ENCODE measurements around the gene AXL. TPM values are rescaled to one million over a fixed set of nuclear protein-coding genes. Genes with fewer than 3 reads are reported as not detected.

The AXL gene
- total RNA-seq, 1 experiment from 2014 or later, result 107 TPM

- no peak for DNase-seq
- intact Hi-C loops (cut with micrococcal nuclease; ENCODE audit: unreplicated experiment), result no loop called here
- H3K27ac Mint-ChIP-seq (ENCODE audit: unreplicated experiment), result no peak overlapping the region
- no peaks in the 10 kb centered on the region for H3K9me3 Mint-ChIP-seq (ENCODE audit: low read depth, unreplicated experiment)
- CTCF ChIA-PET, result no interaction called here
- no peaks in the 10 kb centered on the region for H3K27me3 Mint-ChIP-seq (ENCODE audit: unreplicated experiment)
- H3K4me3 Mint-ChIP-seq (ENCODE audit: low read depth, unreplicated experiment), result no peak overlapping the region
- BruUV-seq (replicated peaks), result no TSS peak
- H3K36me3 Mint-ChIP-seq (ENCODE audit: insufficient read depth, unreplicated experiment), result peaks cover 41% of the 10 kb centered on the region
- peaks cover 7% of the 10 kb centered on the region for H3K4me1 Mint-ChIP-seq (ENCODE audit: low read depth, unreplicated experiment)
- no peak for TF ChIP-seq CTCF (IDR thresholded peaks at IDR 0.05; ENCODE audit: unreplicated experiment)
These were observed 11.2 kb downstream of the AXL start for GRCh38 chr19:41230067-41230857.

- BruUV-seq (replicated peaks), result no TSS peak
- Mint-ChIP-seq H3K27ac (ENCODE audit: unreplicated experiment) (no peak overlapping the region), H3K27me3 (ENCODE audit: unreplicated experiment) (no peaks in the 10 kb centered on the region), H3K36me3 (ENCODE audit: insufficient read depth, unreplicated experiment) (peaks cover 27% of the 10 kb centered on the region), H3K4me3 (ENCODE audit: low read depth, unreplicated experiment) (no peak overlapping the region), H3K4me1 (ENCODE audit: low read depth, unreplicated experiment) (no peaks in the 10 kb centered on the region), H3K9me3 (ENCODE audit: low read depth, unreplicated experiment) (no peaks in the 10 kb centered on the region)
- no peak for TF ChIP-seq CTCF (IDR thresholded peaks at IDR 0.05; ENCODE audit: unreplicated experiment)
- no peak for DNase-seq
- intact Hi-C loops (cut with micrococcal nuclease; ENCODE audit: unreplicated experiment), result no loop called here
- CTCF ChIA-PET, result no interaction called here
These were observed 13.7 kb downstream of the AXL start for GRCh38 chr19:41232686-41233085.

- Mint-ChIP-seq H3K36me3 (ENCODE audit: insufficient read depth, unreplicated experiment) (peaks cover 33% of the 10 kb centered on the region), H3K27me3 (ENCODE audit: unreplicated experiment) (no peaks in the 10 kb centered on the region), H3K27ac (ENCODE audit: unreplicated experiment) (no peak overlapping the region), H3K4me3 (ENCODE audit: low read depth, unreplicated experiment) (no peak overlapping the region), H3K4me1 (ENCODE audit: low read depth, unreplicated experiment) (no peaks in the 10 kb centered on the region), H3K9me3 (ENCODE audit: low read depth, unreplicated experiment) (no peaks in the 10 kb centered on the region)
- CTCF ChIA-PET, result no interaction called here
- no peak for TF ChIP-seq CTCF (IDR thresholded peaks at IDR 0.05; ENCODE audit: unreplicated experiment)
- no TSS peak for BruUV-seq (replicated peaks)
- intact Hi-C loops (cut with micrococcal nuclease; ENCODE audit: unreplicated experiment), result no loop called here
- no peak for DNase-seq
These were observed 14.8 kb downstream of the AXL start for GRCh38 chr19:41233748-41234240.

- CTCF ChIA-PET, result no interaction called here
- intact Hi-C loops (cut with micrococcal nuclease; ENCODE audit: unreplicated experiment), result no loop called here
- H3K4me3 Mint-ChIP-seq (ENCODE audit: low read depth, unreplicated experiment), result no peak overlapping the region
- no peaks in the 10 kb centered on the region for H3K27me3 Mint-ChIP-seq (ENCODE audit: unreplicated experiment)
- no peak for TF ChIP-seq CTCF (IDR thresholded peaks at IDR 0.05; ENCODE audit: unreplicated experiment)
- no TSS peak for BruUV-seq (replicated peaks)
- DNase-seq, result no peak
- no peaks in the 10 kb centered on the region for H3K9me3 Mint-ChIP-seq (ENCODE audit: low read depth, unreplicated experiment)
- no peaks in the 10 kb centered on the region for H3K4me1 Mint-ChIP-seq (ENCODE audit: low read depth, unreplicated experiment)
- H3K36me3 Mint-ChIP-seq (ENCODE audit: insufficient read depth, unreplicated experiment), result peaks cover 37% of the 10 kb centered on the region
- no peak overlapping the region for H3K27ac Mint-ChIP-seq (ENCODE audit: unreplicated experiment)
These were observed 15.6 kb downstream of the AXL start for GRCh38 chr19:41234512-41235168.
